GM19035 (cell line): ENCODE results near the gene PPP2R2C.

Experiments
- ATAC-seq: cut with Tn5 transposase; IDR thresholded peaks from one replicate; pipeline ENCODE4 v1.9.1; 2021; ENCODE audit not compliant: unreplicated experiment

The PPP2R2C gene

DNA sequence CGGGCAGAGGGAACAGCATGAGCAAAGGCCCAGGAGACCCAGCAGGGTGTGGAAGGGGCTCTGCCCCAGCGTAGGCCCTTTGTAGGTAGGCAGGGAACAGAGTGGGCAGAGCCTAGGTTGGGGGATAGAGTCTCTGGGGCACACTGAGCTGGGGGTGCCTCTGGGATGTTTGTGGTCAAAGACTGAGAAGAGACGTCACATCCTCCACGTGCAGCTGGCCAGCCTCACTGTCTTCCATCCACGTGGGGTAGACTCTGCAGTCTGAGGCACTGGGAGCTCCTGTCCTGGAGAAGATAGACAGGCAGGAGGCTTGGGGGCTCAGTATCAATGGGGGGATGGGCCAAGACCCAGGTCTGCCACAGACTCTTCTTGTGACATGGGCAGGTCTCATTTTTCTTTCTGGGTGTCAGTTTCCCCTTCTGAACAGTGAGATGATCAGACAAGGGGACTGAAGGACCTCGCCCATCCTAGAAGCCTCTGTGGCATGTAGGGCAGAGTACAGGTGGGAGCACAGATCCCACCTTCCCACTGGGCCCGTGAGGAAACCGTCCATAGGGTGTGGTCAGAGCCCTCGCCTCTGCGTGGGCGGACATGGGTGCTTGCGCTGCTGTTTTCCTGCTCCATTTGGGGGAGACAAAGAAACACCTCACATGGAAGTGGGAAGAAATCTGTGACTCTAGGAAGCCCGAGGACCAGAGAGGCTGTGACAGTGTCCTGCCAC, 179.9 kb downstream of the PPP2R2C start:
- no peak for ATAC-seq

DNA sequence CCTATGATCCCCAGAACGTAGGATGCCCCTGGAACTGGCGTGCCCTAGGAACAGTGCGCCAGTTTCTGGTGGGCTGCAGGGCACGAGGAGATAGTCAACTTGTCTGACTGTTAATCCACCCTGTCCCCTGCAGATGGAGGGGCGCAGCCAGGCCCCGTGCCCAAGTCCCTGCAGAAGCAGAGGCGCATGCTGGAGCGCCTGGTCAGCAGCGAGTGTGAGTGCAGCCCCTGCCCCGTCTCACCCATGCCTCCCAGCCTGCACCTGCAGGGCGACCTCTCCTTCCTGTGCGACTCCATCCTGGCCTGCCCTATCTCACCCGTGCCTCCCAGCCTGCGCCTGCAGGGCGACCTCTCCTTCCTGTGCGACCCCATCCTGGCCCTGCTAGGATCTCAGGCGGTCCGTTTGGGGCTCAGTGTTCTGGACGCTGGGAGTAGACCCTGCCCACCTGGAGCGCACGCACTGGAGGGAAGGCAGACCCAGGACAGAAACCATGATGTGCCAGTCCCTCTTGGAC, 180.6 kb downstream of the PPP2R2C start:
- ATAC-seq = no peak

DNA sequence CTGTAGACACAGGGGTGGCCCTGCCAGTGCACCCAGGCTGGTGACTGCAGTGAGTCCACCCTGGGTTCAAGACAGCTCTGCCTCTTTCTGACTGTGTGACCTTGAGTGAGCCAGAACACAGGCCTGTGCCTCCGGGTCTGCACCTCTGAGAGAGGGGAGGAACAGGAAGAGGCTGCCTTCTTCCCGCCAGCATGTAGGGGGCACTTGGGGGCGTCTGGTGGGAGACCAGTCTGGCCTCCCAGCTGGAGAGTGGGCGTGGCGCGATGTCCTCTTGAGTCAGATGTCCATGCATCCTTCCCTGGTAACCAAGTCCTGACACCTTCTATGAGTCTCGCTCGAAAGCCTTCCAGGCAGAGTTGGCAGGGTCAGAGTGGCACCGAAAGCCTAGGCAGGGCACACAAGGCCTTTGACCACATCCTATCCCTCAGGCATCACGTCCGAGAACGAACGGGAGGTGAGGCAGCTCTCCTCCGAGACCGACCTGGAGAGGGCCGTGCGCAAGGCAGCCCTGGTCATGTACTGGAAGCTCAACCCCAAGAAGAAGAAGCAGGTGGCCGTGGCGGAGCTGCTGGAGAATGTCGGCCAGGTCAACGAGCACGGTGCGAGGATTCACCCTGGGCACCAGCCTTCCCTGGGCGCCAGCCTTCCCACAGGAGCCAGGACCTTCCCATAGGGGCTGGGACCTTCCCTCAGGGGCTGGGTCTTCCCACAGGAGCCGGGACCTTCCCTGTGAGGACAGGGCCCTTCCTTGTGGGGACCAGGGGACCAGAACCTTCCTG, 181.5 kb downstream of the PPP2R2C start:
- no peak for ATAC-seq

DNA sequence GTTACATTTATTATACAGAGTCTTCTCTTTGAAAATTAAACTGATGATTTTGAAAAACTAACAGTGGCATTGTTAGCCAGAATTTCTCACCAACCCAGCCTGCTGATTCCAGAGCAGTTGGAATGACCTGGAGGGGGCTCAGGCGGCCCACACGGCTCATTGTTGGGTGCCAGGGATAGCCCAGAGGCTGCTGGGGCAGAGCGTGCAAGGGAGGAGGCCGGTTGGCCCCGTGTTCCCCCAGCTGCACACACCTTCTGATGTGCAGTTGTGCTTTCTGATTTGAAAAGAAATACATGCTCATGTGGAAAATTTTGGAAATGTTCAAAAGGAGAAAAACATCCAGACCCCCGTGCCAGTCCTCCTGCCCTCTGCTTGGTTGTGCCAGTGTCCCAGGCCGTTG, 182.2 kb downstream of the PPP2R2C start:
- ATAC-seq = no peak

DNA sequence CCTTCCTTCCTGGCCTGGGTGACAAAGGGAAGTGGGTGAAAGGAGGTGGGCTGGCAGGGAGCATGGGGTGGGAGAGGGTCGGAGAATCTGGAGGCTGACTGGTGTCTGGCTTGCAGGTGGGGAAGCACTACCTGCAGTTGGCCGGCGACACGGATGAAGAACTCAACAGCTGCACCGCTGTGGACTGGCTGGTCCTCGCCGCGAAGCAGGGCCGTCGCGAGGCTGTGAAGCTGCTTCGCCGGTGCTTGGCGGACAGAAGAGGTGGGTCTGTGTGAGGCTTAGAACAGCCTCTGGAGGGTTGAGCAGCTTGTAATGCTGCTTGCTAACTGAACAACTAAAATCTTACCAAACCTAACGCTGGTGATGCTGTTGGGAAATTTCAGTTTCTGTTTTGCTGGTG, 183.5 kb downstream of the PPP2R2C start:
- ATAC-seq = no peak

DNA sequence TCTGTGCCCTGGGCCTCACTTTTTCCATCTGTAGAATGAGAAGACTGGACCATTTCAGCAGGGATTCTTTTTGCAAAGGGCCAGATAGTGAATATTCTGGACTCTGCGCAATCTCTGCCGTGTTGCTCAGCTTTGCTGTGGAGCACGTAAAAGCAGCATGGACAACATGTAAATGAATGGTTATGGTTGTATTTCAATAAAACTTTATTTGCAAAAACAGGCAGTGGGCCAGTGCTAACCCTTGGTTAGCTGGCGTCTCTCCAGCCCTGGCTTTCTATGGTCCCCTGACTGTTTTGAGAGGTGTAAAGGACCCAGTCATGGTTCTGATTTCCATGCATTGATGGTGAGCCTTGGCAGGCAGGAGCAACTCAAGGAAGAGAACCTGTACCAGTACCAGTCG, 184.1 kb downstream of the PPP2R2C start:
- ATAC-seq = no peak

DNA sequence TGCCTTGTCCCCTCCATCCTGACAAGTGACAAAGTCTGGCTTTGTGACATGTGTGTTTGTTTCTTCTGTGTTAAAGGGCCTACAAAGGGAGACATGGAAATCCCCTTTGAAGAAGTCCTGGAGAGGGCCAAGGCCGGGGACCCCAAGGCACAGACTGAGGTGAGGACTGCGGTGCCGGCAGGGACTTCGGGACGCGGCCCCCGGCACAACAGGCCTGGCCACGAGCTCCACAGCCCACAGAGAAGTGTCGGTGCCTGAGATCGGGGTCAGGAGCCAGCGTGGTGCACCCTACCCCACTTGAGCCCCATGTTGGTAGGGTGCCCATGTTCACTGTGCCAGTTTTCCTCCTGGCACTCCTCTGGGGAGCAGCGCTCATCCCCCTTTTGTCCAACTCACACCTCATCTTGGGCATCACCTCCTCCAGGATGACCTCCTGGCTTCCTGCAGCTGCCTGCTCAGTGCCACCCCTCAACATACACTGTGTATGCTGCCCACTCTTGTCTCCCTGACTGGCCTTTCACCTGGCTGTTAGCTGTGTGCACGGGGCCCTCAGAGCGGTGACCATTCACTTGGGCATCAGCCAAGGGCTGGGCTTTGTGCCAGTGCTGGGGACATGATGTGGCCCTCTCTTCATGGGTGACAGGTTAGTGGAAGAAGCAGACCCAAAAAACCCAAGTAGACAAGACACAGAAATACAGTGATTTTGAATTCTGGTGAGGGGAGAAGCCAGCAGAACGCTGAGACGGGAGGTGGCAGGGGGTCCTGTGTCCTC, 185.2 kb downstream of the PPP2R2C start:
- ATAC-seq = no peak

DNA sequence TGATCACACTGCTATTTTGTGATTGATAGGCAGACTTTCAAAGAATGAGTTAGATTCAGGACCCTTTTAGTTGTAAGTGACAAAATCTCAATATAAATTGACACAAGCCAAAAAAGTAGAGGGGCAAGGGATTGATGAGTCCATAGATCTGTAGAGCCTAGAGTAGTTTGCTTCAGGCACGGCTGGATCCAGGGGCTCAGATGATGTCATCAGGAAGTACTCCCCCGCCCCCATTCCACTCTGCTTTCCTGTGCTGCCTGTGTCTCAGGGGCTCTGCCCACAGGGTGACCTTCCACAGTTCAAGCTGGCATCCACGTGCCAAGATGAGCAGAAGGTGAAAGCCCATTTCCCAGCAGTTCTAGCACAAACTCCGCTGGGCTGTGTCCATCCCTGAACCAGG, 189.1 kb downstream of the PPP2R2C start:
- no peak for ATAC-seq

DNA sequence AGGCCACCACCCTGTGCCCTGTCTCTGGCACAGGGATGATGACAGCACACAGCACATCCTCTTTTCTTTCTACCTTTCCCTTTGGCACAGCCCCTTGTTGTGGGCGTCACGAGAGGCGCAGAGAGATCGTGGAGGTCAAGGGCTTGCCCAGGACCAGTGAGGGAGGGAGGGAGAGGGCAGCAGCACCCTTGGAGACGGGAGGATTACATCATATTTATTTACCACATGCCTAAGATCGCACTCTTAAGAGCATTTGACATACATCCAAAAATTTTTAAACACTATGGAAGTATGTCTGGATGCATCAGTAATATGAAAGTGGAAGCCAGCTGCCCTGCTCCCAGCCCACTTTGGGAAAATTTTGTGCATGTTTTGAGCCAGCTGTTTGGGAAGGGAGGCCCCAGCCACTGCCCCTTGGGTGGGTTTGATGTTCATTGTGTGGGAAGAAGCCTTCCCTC, 190.1 kb downstream of the PPP2R2C start:
- ATAC-seq = no peak

DNA sequence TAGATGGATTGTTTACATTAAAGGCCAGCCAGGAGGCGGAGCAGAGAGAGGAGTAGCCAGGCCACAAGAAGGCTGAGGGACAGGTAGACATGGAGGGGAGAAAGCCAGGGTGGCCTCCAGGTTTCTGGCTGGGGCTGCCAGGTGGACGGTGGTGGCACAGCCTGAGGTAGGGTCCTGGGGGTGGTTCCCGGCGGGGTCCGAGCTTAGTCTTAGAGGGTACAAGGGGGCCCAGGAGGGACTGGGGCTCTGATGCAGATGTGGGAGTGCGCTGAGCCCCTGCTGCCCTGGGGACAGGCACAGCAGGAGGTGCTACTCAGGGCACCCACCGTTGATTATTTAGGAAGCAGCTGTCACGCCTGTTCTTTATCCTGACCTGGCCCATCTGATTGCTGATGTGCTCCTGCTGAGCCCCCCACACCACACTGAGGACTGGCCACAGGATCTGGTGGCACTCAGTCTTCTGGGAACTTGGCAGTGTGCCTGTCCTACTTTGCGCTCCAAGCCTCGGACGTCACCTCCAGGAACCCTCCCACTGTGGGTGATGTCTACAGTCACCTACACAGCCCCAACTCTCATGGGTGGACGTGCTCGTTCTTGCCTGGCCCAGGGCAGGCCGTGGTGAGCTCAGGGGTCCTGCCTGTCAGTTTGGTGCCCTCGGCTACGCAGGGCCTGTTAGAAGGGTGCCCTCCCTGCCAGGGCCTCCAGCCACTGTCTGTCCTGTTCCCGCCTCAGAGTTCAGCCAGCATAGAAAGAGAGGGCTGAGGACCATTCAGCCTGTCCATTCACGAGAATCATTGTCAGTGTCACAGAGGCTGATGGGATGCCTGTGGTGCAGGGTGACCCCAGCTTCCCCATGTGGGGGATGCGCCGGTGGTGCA, 190.7 kb downstream of the PPP2R2C start:
- ATAC-seq = no peak

DNA sequence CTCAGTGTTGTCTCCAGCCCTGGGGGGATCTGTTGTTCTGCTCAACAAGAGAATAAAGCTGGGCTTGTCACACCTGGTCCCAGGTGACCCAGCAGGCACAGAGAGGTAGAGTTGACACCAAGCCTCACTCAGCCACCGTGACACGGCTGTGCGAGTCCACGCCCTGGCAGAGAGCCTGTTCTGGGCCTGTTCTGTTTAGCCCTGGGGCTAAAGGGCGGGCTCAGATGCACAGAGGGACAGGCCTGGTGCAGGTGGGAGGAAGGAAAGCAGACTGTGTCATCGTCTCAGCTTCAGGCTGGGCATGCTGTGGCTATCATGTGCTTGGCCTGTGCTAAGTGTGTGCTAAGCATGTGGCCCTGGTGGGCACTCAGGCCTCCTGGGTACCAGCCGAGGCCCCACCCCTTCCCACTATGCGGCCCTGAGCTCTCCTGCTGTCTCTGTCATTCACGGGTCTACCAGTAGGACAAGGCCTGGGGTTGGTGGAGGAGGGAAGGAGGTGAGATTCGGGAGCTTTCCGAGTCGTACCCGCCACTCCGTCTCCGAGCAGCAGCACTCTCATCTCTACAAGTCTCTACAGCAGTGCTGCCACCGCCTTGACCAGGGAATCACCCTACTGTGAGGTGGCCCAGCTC, 191.9 kb downstream of the PPP2R2C start:
- no peak for ATAC-seq

DNA sequence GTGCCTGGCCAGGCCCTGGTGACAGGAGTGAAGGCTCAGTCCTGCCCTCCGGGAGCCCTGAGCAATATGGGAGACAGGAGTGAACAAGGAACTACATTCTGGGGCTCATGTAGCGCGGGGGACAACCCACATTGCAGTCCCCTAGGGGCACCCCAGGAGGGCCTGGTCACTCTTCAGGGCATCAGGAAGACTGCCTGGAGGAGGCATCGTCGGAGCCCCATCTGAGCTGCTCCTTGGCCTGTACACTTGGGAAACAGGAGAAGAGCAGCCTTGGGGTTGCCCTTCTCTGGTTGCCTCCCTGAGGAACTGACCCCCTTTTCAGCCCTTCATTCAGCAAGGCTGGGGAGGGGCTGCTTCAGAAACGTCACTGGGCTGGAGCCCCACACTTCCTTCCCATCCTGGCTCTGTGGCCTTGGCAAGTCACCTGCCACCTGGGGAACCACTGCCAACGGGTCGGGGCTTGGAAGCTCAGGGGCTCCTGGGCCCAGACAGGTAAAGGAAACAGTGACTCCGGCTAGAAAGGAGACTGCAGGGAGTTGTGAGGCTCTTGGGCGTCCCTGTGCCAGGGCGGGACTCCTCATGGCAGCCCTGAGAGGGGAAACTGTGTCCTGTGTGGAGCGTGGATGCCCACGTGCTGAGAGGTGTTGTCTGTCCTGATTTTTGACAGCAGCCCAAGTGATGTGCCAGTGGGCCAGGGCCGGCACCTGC, 192.7 kb downstream of the PPP2R2C start:
- ATAC-seq = no peak

DNA sequence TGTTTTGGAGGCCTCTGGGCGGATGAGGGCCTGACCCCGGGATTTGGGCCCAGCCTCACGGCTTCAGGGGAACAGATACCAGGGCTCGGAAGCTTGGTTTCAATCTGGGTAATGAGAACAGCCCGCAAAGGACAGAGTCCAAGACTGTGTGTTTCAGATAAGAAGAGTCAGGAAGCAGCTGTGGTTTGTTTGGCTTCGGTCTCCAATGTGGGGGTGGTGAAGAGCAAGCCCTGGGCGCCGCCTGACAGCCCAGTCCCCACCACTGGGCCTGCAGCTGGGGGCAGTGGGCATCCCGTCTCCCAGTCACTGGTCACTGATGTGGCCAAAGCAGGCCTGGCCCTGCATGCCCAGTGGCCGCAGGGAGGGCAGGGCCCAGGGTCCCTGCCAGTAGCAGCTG, 193.6 kb downstream of the PPP2R2C start:
- ATAC-seq = peak; percentile 84

DNA sequence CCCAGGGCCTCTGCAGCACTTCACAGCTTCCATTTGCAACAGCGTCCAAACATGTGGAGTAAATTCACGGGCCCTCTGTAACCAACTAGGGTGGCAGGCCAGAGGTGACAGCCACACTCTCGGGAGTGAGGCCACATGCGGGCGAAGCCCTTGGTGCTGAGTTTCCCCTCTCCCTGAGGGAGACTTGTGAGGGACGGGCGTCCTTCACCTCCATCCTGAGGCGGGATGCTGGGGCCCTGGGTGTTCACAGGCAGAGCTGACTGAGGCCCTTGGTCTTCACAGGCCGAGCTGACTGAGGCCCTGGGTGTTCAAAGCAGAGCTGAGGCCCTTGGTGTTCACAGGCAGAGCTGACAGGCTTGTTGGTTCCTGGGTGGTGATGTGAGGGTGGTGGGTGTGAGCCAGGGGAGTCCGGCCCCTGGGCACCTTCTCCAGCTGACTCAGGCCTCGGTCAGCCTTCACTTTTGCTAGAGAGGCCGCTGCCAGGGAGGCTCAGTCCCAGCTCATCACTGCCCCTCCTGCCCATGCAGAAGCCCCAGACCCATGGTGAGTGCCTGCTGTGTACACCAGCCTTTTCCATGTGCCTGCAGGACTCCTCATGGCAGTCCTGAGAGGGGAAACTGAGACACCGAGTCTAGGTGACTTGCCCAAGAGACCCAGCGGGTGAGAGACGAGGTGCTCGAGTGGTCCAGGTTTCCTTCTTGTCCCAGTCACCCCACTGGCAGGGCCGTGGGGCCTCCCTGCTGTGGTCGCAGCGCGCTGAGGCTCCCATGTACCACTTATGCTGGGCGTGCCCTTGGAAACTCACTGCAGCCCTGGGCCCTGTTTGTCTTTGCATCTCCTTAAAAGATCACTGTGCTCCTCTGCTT, 194.2 kb downstream of the PPP2R2C start:
- no peak for ATAC-seq

DNA sequence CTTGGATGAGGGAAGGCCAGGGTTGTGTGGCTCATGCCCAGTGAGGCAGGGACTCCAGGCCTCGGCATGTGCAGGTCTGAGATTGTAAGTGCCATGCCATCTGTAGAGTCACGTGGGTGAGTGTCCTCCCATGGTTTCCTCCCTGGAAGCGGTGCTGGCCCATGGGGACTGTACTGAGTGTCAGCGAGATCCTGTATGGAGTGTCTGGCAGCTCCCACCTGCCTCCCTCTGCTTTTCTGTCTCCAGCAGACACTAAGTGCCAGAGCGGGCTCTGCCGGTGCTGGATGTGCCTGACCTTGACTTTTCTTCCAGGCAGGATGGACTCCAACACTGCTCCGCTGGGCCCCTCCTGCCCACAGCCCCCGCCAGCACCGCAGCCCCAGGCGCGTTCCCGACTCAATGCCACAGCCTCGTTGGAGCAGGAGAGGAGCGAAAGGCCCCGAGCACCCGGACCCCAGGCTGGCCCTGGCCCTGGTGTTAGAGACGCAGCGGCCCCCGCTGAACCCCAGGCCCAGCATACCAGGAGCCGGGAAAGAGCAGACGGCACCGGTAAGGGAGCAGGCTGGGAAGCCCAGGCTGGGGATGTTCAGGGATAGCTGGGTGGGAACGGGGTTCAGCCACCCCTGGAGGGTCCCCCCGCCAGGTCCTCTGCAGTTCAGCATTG, 195.1 kb downstream of the PPP2R2C start:
- ATAC-seq = no peak

DNA sequence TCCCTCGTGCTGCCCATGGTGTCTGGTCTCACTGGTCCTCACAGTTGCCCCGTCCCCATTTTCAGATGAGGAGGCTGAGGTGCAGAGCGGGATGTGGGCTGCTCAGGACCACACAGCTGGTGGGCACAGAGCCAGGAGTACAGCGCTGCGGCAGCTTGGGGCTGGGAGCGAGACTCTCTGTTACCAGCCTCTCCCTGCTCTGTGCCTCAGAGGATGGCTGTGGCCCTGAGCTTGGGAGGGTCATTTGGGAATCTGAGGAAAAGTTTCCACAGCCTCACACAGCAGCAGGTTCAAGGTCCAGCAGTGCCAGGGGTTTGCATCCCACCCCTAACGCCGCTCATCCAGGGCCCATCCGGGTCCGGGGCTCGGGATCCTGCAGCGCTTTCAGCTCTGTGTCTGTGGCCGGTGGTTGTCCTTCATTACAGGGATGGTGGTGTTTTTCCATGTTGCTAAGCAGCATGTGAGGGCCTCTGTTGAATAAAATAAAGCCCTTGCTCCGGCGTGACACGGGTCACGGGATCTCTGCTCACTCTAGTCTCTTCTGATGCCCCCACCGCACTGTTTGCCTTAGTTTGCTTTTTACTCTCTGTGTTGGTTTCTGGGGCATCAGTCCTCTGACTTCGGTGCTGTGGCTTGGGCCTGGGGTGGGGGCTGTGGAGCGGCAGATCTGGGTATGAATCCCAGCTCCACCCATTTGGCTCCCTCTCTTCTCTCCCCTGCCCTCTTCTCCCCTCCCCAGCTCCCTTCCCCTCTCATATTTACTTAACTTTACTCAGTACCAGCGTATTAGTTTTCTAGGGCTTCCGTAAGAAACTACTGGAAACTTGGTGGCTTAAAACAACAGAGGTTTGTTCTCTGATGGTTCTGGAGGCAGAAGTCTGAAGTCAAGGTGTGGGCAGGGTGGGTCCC, 196.3 kb downstream of the PPP2R2C start:
- ATAC-seq = no peak

DNA sequence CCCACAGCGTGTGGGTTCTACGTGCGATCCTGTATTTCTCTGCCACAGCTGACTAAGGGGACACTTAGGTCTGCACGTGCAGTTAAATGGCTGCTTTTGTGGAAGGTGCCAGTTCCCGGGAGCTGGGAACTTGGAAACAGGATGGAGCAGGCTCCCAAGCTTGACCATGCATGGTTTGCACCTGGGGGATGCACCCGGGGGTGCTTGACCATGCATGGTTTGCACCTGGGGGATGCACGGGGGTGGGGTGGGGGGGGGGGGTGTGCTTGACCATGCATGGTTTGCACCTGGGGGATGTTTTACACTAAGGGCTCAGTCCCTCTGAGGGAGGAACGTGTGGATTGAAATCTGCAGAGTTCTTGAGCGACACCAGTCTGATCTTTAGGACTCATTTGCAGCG, 197.1 kb downstream of the PPP2R2C start:
- ATAC-seq = no peak
